ENCODE measurements around the gene SLC4A4.

SLC4A4 gene

DNA sequence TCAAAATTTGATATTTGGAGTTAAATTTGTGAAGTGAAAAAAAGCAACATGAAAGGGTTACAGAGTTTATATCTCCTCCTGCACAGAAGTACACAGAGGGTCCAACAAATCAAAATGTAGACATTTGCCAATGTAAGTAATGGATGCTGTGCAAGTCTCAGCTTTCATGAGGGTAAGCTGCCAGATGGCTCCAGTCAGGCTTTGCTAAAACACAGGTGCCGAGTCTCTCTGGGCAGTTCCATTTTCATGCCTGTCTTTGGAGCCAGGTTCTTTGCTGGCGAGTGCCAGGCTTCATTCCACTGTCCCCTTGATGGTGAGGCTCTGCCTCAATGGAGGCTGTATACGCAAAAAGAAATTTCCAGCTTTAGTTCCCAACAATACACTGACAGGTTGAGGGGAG is 27.9 kb downstream of the SLC4A4 start (continued):
- TF ChIP-seq SALL2 (tag by site-specific recombination; IDR thresholded peaks at IDR 0.05; ENCODE audit: borderline replicate concordance) (no peak), ELK4 (IDR thresholded peaks at IDR 0.05; ENCODE audit: borderline replicate concordance, low read depth, low read length) (no peak)

DNA sequence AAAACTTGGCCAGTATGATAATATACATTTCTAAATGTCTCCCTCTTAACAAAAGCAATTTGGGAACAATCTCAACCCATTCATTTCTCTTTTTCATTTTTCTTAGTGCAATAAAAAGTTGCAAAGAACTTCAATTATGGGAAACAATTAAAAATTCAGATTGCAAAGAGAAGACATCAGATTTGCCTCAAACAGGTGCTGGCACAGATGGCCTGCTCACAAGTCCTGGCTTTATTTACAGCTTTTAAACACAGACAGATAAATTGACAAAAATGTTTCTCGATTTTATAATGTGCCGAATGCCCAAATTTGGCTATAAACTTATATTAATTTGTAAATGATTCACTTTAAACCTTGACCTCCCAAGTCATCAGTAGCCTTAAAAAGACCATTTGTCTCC is 28.7 kb downstream of the SLC4A4 start:
- TF ChIP-seq ZNF626 (tag by site-specific recombination; IDR thresholded peaks at IDR 0.05) (no peak), ZNF146 (tag by site-specific recombination; IDR thresholded peaks at IDR 0.05) (no peak), ZNF792 (tag by site-specific recombination; IDR thresholded peaks at IDR 0.05) (no peak), ZNF596 (tag by site-specific recombination; IDR thresholded peaks at IDR 0.05) (no peak), TCF7L2 (IDR thresholded peaks at IDR 0.05; ENCODE audit: borderline replicate concordance, low read depth, low read length) (no peak), ZNF138 (tag by site-specific recombination; IDR thresholded peaks at IDR 0.05; ENCODE audit: borderline replicate concordance) (no peak), SALL2 (tag by site-specific recombination; IDR thresholded peaks at IDR 0.05; ENCODE audit: borderline replicate concordance) (no peak), ZNF747 (tag by site-specific recombination; IDR thresholded peaks at IDR 0.05) (no peak), EGR2 (tag by site-specific recombination; IDR thresholded peaks at IDR 0.05; ENCODE audit: low read depth) (no peak), ZNF571 (tag by site-specific recombination; IDR thresholded peaks at IDR 0.05) (no peak), SCRT1 (tag by site-specific recombination; IDR thresholded peaks at IDR 0.05; ENCODE audit: borderline replicate concordance) (no peak), PBX3 (CRISPR knock-in tag; IDR thresholded peaks at IDR 0.05) (no peak), ZNF214 (tag by site-specific recombination; IDR thresholded peaks at IDR 0.05; ENCODE audit: borderline replicate concordance) (no peak), ZNF426 (tag by site-specific recombination; IDR thresholded peaks at IDR 0.05) (no peak)
- TF ChIP-seq, protein P1, sequence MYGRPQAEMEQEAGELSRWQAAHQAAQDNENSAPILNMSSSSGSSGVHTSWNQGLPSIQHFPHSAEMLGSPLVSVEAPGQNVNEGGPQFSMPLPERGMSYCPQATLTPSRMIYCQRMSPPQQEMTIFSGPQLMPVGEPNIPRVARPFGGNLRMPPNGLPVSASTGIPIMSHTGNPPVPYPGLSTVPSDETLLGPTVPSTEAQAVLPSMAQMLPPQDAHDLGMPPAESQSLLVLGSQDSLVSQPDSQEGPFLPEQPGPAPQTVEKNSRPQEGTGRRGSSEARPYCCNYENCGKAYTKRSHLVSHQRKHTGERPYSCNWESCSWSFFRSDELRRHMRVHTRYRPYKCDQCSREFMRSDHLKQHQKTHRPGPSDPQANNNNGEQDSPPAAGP (tag by site-specific recombination; IDR thresholded peaks at IDR 0.05), result no peak
- TF ChIP-seq, protein P2, sequence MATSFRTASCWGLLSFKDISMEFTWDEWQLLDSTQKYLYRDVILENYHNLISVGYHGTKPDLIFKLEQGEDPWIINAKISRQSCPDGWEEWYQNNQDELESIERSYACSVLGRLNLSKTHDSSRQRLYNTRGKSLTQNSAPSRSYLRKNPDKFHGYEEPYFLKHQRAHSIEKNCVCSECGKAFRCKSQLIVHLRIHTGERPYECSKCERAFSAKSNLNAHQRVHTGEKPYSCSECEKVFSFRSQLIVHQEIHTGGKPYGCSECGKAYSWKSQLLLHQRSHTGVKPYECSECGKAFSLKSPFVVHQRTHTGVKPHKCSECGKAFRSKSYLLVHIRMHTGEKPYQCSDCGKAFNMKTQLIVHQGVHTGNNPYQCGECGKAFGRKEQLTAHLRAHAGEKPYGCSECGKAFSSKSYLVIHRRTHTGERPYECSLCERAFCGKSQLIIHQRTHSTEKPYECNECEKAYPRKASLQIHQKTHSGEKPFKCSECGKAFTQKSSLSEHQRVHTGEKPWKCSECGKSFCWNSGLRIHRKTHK (tag by site-specific recombination; IDR thresholded peaks at IDR 0.05), result no peak
- TF ChIP-seq, protein P3, sequence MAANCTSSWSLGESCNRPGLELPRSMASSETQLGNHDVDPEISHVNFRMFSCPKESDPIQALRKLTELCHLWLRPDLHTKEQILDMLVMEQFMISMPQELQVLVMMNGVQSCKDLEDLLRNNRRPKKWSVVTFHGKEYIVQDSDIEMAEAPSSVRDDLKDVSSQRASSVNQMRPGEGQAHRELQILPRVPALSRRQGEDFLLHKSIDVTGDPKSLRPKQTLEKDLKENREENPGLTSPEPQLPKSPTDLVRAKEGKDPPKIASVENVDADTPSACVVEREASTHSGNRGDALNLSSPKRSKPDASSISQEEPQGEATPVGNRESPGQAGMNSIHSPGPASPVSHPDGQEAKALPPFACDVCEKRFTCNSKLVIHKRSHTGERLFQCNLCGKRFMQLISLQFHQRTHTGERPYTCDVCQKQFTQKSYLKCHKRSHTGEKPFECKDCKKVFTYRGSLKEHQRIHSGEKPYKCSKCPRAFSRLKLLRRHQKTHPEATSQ (tag by site-specific recombination; IDR thresholded peaks at IDR 0.05), result no peak
- TF ChIP-seq, protein P4, sequence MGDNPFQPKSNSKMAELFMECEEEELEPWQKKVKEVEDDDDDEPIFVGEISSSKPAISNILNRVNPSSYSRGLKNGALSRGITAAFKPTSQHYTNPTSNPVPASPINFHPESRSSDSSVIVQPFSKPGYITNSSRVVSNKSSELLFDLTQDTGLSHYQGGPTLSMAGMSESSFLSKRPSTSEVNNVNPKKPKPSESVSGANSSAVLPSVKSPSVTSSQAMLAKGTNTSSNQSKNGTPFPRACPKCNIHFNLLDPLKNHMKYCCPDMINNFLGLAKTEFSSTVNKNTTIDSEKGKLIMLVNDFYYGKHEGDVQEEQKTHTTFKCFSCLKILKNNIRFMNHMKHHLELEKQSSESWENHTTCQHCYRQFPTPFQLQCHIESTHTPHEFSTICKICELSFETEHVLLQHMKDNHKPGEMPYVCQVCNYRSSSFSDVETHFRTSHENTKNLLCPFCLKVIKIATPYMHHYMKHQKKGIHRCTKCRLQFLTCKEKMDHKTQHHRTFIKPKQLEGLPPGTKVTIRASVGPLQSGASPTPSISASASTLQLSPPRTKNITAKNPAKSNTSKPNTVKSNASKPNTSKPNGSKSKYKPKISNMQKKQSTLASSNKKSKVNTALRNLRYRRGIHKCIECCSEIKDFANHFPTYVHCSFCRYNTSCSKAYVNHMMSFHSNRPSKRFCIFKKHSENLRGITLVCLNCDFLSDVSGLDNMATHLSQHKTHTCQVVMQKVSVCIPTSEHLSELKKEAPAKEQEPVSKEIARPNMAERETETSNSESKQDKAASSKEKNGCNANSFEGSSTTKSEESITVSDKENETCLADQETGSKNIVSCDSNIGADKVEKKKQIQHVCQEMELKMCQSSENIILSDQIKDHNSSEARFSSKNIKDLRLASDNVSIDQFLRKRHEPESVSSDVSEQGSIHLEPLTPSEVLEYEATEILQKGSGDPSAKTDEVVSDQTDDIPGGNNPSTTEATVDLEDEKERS (tag by site-specific recombination; IDR thresholded peaks at IDR 0.05), result no peak
- POLR2A ChIA-PET, result no interaction called here

More for the DNA sequence above, 28.7 kb downstream of the SLC4A4 start:
- CTCF ChIA-PET, result no interaction called here
- H3K9me3 ChIP-seq (ENCODE audit: control insufficient read depth, insufficient read depth, low read depth, low read length), result no peaks in the 10 kb centered on the region
- H3K4me1 ChIP-seq (ENCODE audit: control insufficient read depth, insufficient read depth, low read length), result no peaks in the 10 kb centered on the region
- H3K4me3 ChIP-seq (ENCODE audit: low read depth, low read length), result no peak overlapping the region
- no peak overlapping the region for H3K27ac ChIP-seq (ENCODE audit: extremely low read depth, low read depth, low read length)
- no peaks in the 10 kb centered on the region for H3K36me3 ChIP-seq (ENCODE audit: control insufficient read depth in 2 of 2, insufficient read depth in 1 of 2, low read length in 2 of 2)

Data from HEK293 (cell line).